Stomach (tissue), 4 donors: ENCODE results near the gene RNF5.

Experiments
- CTCF ChIP-seq, 7 experiments: fragments of 450-650 bp in 4 of 7; fragments of 200-600 bp in 3 of 7; sonication (generic) in 3 of 7; IDR thresholded peaks; one replicate each; pipeline ENCODE4 v1.5.1; 2016 to 2019; ENCODE audit warnings: antibody characterized with exemption in 7 of 7, control low read depth in 2 of 7, mild to moderate bottlenecking in 1 of 7
- POLR2A ChIP-seq, 4 donors: fragments of 450-650 bp; IDR thresholded peaks; one replicate each; pipeline ENCODE4 v1.6.1; 2016; ENCODE audit warnings: antibody characterized with exemption in 4 of 4, control low read depth in 2 of 4, mild to moderate bottlenecking in 1 of 4, moderate library complexity in 1 of 4

GRCh38 chr6:32133786-32134185 lies 44.4 kb upstream of the RNF5 start:
- TF ChIP-seq POLR2A (IDR thresholded peaks at IDR 0.05) (no peak), CTCF (IDR thresholded peaks at IDR 0.05) (no peak)
